ENCODE measurements around the gene CCNF. TPM values are rescaled to one million over a fixed set of nuclear protein-coding genes. Genes with fewer than 3 reads are reported as not detected.
"Not testable (repeated sequence)": the region's sequence is repeated elsewhere in the genome, so short reads cannot be mapped to it uniquely, and the experiment has no call there.

The CCNF gene
- total RNA-seq (2022) (7.5 and 11.9 TPM in 2 replicates), Bru-seq, nascent RNA (percentile 39 among the genes with signal in this experiment), BruChase-seq, experiment 1, labeled RNA remaining after a 6-hour chase (percentile 41 among the genes with signal in this experiment), BruChase-seq, experiment 2, labeled RNA remaining after a 2-hour chase (percentile 41 among the genes with signal in this experiment)
- long read RNA-seq, full-length matches to known transcripts, result 21 of 35 reads
- long read RNA-seq, partial matches to known transcripts, result 2 of 35 reads
- long read RNA-seq, other reads (novel, unspliced or antisense), result 12 of 35 reads

- ChIA-PET POLR2A (interaction anchor here (0.8 to 2.1 kb wide), 12 partner anchors 11 to 178 kb away, joined by 3 to 10 read pairs (median 4); partner anchors contain the start of genes ECI1, NTN3, TBC1D24 and TEDC2), CTCF (interaction anchor here (0.6 to 2.5 kb wide), 9 partner anchors 8 to 1703 kb away, joined by 3 to 15 read pairs (median 4); partner anchors contain the start of gene CCDC78)
- BruUV-seq (replicated peaks), result no TSS peak
- Mint-ChIP-seq H3K27me3 (ENCODE audit: insufficient read depth, unreplicated experiment) (no peaks in the 10 kb centered on the region), H3K36me3 (ENCODE audit: insufficient read depth, unreplicated experiment) (peaks cover 11% of the 10 kb centered on the region), H3K27ac (ENCODE audit: low read depth, unreplicated experiment) (peak within 1 kb of the TSS; percentile 16), H3K4me1 (ENCODE audit: insufficient read depth, unreplicated experiment) (peaks cover 20% of the 10 kb centered on the region), H3K9me3 (ENCODE audit: unreplicated experiment) (no peaks in the 10 kb centered on the region), H3K4me3 (ENCODE audit: unreplicated experiment) (peak within 1 kb of the TSS; percentile 86)
- intact Hi-C loops (cut with micrococcal nuclease), result loop anchor here (1.0 kb wide), 1 partner anchor 89 kb away; the partner anchor contains the start of gene ABCA3
- DNase-seq (ENCODE audit: unreplicated experiment), result peak; percentile 94
- TF ChIP-seq CTCF (IDR thresholded peaks at IDR 0.05; ENCODE audit: unreplicated experiment), result no peak
These were observed at the start of gene CCNF for GRCh38 chr16:2429034-2429770. CCNF (plus strand) TSS chr16:2429447; CDS start chr16:2429482, 35 bp downstream.

GRCh38 chr16:2383501-2383900 is 45.7 kb upstream of the CCNF start:
- DNase-seq (ENCODE audit: unreplicated experiment), result no peak
- Mint-ChIP-seq H3K27me3 (ENCODE audit: insufficient read depth, unreplicated experiment) (no peaks in the 10 kb centered on the region), H3K27ac (ENCODE audit: low read depth, unreplicated experiment) (no peak overlapping the region), H3K9me3 (ENCODE audit: unreplicated experiment) (peaks cover 13% of the 10 kb centered on the region), H3K4me1 (ENCODE audit: insufficient read depth, unreplicated experiment) (no peaks in the 10 kb centered on the region), H3K36me3 (ENCODE audit: insufficient read depth, unreplicated experiment) (no peaks in the 10 kb centered on the region), H3K4me3 (ENCODE audit: unreplicated experiment) (no peak overlapping the region)
- BruUV-seq (replicated peaks), result no TSS peak
- ChIA-PET POLR2A (no interaction called here), CTCF (interaction anchor here (1.0 kb wide), 1 partner anchor 40 kb away, joined by 4 read pairs; no protein-coding TSS in a partner anchor)
- TF ChIP-seq CTCF (IDR thresholded peaks at IDR 0.05; ENCODE audit: unreplicated experiment), result no peak
- intact Hi-C loops (cut with micrococcal nuclease), result no loop called here

- DNase-seq (ENCODE audit: unreplicated experiment), result no peak
- no TSS peak for BruUV-seq (replicated peaks)
- no peaks in the 10 kb centered on the region for H3K36me3 Mint-ChIP-seq (ENCODE audit: insufficient read depth, unreplicated experiment)
- ChIA-PET CTCF (interaction anchor here (0.6 kb wide), 1 partner anchor 394 kb away, joined by 3 read pairs; no protein-coding TSS in a partner anchor), POLR2A (no interaction called here)
- H3K4me1 Mint-ChIP-seq (ENCODE audit: insufficient read depth, unreplicated experiment), result no peaks in the 10 kb centered on the region
- no peak for TF ChIP-seq CTCF (IDR thresholded peaks at IDR 0.05; ENCODE audit: unreplicated experiment)
- H3K27ac Mint-ChIP-seq (ENCODE audit: low read depth, unreplicated experiment), result no peak overlapping the region
- H3K27me3 Mint-ChIP-seq (ENCODE audit: insufficient read depth, unreplicated experiment), result no peaks in the 10 kb centered on the region
- H3K9me3 Mint-ChIP-seq (ENCODE audit: unreplicated experiment), result peaks cover 16% of the 10 kb centered on the region
- intact Hi-C loops (cut with micrococcal nuclease), result no loop called here
- no peak overlapping the region for H3K4me3 Mint-ChIP-seq (ENCODE audit: unreplicated experiment)
These were observed 44.8 kb upstream of the CCNF start for GRCh38 chr16:2384426-2384825.

DNA sequence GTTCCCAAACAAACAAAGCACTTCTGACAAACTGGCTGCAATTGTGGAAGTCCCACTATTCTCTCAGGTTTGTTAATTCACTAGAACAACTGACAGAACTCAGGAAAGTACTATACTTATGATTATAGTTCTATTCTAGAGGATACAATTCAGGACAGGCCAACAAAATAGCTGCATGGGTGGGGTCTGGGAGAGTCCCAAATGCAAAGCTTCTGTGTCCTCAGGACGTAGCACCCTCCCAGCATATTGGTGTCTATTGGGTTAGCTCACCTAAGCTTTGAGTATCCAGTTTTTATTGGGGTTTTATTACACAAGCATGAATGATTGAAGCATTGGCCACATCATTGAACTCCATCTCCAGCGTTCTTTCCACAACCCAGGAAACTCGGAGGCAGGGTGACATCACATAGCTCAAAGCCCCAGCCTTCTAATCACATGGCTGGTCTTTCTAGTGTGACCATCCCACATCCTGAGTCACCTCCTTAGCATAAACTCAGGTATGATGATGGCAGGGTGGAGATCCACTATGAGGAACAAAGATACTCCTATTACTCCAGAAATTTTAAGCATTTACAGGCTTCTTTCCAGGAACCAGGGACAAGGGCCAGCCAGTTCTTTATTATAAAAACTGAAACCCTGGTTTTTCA is 43.9 kb upstream of the CCNF start:
- Mint-ChIP-seq H3K27ac (ENCODE audit: low read depth, unreplicated experiment) (no peak overlapping the region), H3K36me3 (ENCODE audit: insufficient read depth, unreplicated experiment) (no peaks in the 10 kb centered on the region), H3K4me3 (ENCODE audit: unreplicated experiment) (no peak overlapping the region), H3K27me3 (ENCODE audit: insufficient read depth, unreplicated experiment) (no peaks in the 10 kb centered on the region), H3K9me3 (ENCODE audit: unreplicated experiment) (peaks cover 16% of the 10 kb centered on the region), H3K4me1 (ENCODE audit: insufficient read depth, unreplicated experiment) (no peaks in the 10 kb centered on the region)
- no peak for DNase-seq (ENCODE audit: unreplicated experiment)
- ChIA-PET CTCF (interaction anchor here (0.7 kb wide), 1 partner anchor 9 kb away, joined by 4 read pairs; no protein-coding TSS in a partner anchor), POLR2A (no interaction called here)
- TF ChIP-seq CTCF (IDR thresholded peaks at IDR 0.05; ENCODE audit: unreplicated experiment), result no peak
- intact Hi-C loops (cut with micrococcal nuclease), result no loop called here
- no TSS peak for BruUV-seq (replicated peaks)

DNA sequence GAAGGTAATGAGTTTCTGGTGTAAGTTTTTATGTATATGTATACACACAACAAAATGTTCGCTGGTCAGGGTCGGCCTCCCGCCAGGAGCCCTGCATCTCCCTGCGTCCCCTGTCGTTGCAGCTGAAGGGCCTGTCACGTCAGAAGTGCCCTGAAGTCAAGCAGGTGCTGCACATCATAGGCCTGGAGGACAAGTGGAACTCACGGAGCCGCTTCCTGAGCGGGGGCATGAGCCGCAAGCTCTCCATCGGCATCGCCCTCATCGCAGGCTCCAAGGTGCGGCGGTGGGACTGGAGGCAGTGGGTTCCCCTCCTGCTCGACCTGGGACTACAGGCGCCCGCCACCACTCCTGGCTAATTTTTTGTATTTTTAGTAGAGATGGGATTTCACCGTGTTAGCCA is 43.3 kb upstream of the CCNF start:
- H3K36me3 Mint-ChIP-seq (ENCODE audit: insufficient read depth, unreplicated experiment); CTCF ChIA-PET; H3K4me1 Mint-ChIP-seq (ENCODE audit: insufficient read depth, unreplicated experiment); H3K4me3 Mint-ChIP-seq (ENCODE audit: unreplicated experiment); H3K27ac Mint-ChIP-seq (ENCODE audit: low read depth, unreplicated experiment); DNase-seq (ENCODE audit: unreplicated experiment); intact Hi-C loops (cut with micrococcal nuclease); POLR2A ChIA-PET; BruUV-seq (replicated peaks); H3K27me3 Mint-ChIP-seq (ENCODE audit: insufficient read depth, unreplicated experiment): not testable (repeated sequence)
- peaks cover 16% of the 10 kb centered on the region for H3K9me3 Mint-ChIP-seq (ENCODE audit: unreplicated experiment)
